Smooth muscle cell of the umbilical artery (primary cell): ENCODE data around the gene IGSF9. TPM values are rescaled to one million over a fixed set of nuclear protein-coding genes. Genes with fewer than 3 reads are reported as not detected.

Experiments
- total RNA-seq: library from RNA; depleted of rRNA; stranded (reverse); fragments of >200 nt; gene quantifications from 2 replicates; pipeline ENCODE4 v1.2.3, GENCODE V29; 2014

Gene IGSF9
- total RNA-seq = not detected in 2 replicates

GRCh38 chr1:159945483-159946241 lies at the start of gene IGSF9:
TSS of gene IGSF9 (minus strand) at chr1:159945613. CDS start at chr1:159943454, 2,159 bp downstream.

GRCh38 chr1:159953536-159954515 lies 8.4 kb upstream of the IGSF9 start, which contains the start of gene SLAMF9:
TSS of gene SLAMF9 (minus strand) at chr1:159954237. CDS start at chr1:159954137, 100 bp downstream.

GRCh38 chr1:159924791-159925718 lies 20.4 kb downstream of the IGSF9 start, which contains the start of gene TAGLN2:
TSS of gene TAGLN2 (minus strand) at chr1:159925507. CDS start at chr1:159920509, 4,998 bp downstream.

GRCh38 chr1:159900086-159900680 lies 45.2 kb downstream of the IGSF9 start, which contains the start of gene CFAP45:
TSS of gene CFAP45 (minus strand) at chr1:159900165. CDS start at chr1:159900098, 67 bp downstream.

Other genes with a start within 250 kb of the IGSF9 start
- gene CRP, start 231.0 kb downstream of the IGSF9 start, total RNA-seq = not detected in 2 replicates
- gene DUSP23, start 164.7 kb downstream of the IGSF9 start, total RNA-seq = 10.6 and 16.3 TPM in 2 replicates
- gene FCRL6, start 143.3 kb downstream of the IGSF9 start, total RNA-seq = not detected in 2 replicates
- gene SLAMF8, start 118.7 kb downstream of the IGSF9 start, total RNA-seq = not detected in 2 replicates
- 0.23 TPM in 1 of 2 replicates, not detected in the other for gene VSIG8, start 83.0 kb downstream of the IGSF9 start, total RNA-seq
- gene CFAP45, start 45.4 kb downstream of the IGSF9 start, total RNA-seq = under 0.01 and 0.55 TPM in 2 replicates
- 163 and 379 TPM in 2 replicates for gene TAGLN2, start 20.1 kb downstream of the IGSF9 start, total RNA-seq
- gene SLAMF9, start 8.6 kb upstream of the IGSF9 start, total RNA-seq = 0.09 TPM in 1 of 2 replicates, not detected in the other
- 3.7 and 4.8 TPM in 2 replicates for gene PIGM, start 86.4 kb upstream of the IGSF9 start, total RNA-seq
- gene KCNJ10, start 124.5 kb upstream of the IGSF9 start, total RNA-seq = not detected in 2 replicates
- not detected in 2 replicates for gene KCNJ9, start 135.9 kb upstream of the IGSF9 start, total RNA-seq
- 53.2 and 56.4 TPM in 2 replicates for gene IGSF8, start 153.0 kb upstream of the IGSF9 start, total RNA-seq
- gene ATP1A2, start 170.1 kb upstream of the IGSF9 start, total RNA-seq = under 0.01 TPM in 1 of 2 replicates, not detected in the other
- not detected in 2 replicates for gene ATP1A4, start 206.0 kb upstream of the IGSF9 start, total RNA-seq
- 0.09 TPM in 1 of 2 replicates, not detected in the other for gene CASQ1, start 245.0 kb upstream of the IGSF9 start, total RNA-seq